ENCODE measurements around the gene PIK3C2B.

GRCh38 chr1:204460346-204460745 is 34.3 kb downstream of the PIK3C2B start:
- TF ChIP-seq POLR2AphosphoS5 (IDR thresholded peaks at IDR 0.05) (no peak), CTCF (IDR thresholded peaks at IDR 0.05) (no peak)

Data from sigmoid colon (tissue), 4 donors.